ENCODE results near the gene IL6R. TPM values are rescaled to one million over a fixed set of nuclear protein-coding genes. Genes with fewer than 3 reads are reported as not detected.

Gene IL6R
- total RNA-seq, 4 donors from 2014 or later, result 24.4 to 39.4 (median 27.8) TPM

DNA sequence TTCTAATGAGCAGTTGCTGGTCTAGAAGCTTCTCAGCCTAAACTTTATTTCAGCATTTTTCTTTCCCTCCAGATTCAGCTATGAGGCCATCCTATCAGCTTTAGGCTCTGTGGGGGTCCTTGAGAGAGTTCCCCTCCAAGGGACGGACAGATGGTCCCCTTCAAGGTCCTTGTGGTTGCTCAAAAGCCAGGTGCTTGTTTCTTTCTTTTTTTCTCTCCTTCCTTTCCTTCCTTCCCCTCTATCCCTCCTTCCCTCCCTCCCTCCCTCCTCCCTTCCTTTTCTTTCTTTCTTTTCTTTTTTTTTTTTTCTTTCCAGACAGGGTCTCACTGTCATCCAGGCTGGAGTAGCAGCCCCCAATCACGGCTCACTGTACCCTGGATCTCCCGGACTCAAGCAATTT, 1.2 kb upstream of the IL6R start:
- TF ChIP-seq, protein P1, sequence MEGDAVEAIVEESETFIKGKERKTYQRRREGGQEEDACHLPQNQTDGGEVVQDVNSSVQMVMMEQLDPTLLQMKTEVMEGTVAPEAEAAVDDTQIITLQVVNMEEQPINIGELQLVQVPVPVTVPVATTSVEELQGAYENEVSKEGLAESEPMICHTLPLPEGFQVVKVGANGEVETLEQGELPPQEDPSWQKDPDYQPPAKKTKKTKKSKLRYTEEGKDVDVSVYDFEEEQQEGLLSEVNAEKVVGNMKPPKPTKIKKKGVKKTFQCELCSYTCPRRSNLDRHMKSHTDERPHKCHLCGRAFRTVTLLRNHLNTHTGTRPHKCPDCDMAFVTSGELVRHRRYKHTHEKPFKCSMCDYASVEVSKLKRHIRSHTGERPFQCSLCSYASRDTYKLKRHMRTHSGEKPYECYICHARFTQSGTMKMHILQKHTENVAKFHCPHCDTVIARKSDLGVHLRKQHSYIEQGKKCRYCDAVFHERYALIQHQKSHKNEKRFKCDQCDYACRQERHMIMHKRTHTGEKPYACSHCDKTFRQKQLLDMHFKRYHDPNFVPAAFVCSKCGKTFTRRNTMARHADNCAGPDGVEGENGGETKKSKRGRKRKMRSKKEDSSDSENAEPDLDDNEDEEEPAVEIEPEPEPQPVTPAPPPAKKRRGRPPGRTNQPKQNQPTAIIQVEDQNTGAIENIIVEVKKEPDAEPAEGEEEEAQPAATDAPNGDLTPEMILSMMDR (IDR thresholded peaks at IDR 0.05; ENCODE audit: low read depth), result no peak

DNA sequence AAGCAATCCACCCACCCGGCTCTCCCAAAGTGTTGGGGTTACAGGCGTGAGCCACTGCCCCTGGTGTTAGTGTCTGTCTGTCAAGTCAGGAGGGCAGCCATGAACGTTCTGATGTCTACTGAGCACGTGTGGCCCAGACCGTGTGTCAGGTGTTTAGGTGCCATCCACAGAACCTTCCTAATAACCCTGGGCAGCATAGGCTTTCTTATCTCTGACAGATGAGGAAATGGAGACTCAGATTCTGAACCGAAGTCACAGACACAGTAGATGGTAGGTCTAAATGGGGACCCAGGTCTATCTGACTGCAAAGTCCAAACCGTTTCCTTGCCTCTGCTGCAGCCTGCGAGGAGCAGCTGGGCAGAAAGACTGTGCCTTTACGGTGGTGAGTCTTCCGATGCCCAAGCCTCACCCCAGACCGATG, 622 bp upstream of the IL6R start:
- TF ChIP-seq, protein P1 (IDR thresholded peaks at IDR 0.05; ENCODE audit: low read depth), result no peak

GRCh38 chr1:154405747-154406571, 816 bp downstream of the IL6R start:
- TF ChIP-seq, protein P1 (IDR thresholded peaks at IDR 0.05; ENCODE audit: low read depth), result no peak

GRCh38 chr1:154406572-154406879, 1.4 kb downstream of the IL6R start:
- TF ChIP-seq, protein P1 (IDR thresholded peaks at IDR 0.05; ENCODE audit: low read depth), result no peak

DNA sequence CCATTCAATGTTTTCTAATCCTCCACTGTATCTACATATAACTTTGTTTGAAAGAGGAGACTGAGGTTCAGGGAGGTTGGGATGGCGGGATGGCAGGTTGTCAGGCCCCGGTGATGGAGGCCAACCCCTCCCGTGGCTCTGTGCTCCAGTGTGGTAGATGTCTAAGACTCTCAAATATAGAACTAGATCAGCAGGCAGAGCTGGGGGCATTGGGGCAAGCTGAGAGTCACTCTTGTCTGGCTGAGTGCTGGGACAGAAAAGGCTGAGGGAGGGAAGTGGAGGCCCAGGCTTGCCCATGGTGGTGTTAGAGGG, 1.7 kb downstream of the IL6R start:
- TF ChIP-seq, protein P1 (IDR thresholded peaks at IDR 0.05; ENCODE audit: low read depth), result no peak

DNA sequence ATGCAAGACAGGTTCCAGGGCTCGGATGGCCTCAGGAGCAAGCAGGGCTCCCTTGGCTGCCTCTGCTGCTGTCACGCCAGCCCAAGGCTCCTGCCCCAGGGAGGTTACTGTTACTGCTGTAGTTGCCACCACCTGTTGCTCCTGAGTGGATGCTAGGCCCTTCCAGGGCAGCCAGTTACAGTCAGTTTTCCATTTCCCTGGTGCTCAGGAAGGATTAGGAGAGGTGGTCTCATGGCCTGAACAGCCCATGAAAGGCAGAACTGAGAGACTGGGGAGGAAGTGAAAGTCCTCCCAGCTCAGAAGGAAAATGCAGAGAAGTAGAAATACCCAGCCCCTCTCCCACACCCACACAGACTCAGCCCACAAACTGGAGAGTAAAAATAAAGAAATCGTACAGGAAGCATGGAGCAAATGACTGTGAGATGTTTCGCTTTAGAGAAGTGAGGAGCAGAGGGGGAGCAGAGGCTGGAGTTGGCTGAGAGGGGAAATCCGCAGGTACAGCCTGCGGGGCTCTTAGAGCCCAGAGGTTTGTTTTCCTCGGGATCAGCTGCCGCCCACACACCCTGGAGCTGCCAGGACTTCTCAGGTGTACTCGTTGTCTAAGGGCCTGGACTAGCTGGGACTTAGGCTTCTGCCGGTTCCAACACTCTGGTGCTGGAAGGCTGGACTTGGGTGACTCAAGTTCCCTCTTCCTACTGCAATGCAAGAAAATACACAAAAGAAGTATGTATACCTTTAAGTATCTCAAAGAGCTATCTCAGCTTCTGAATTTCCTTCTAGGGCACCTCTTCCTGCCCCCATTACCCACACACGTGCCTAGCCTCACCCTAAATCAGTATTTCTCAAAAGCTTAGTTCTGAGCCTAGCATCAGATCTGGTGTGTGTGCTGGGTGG, 2.3 kb downstream of the IL6R start:
- TF ChIP-seq, protein P1 (IDR thresholded peaks at IDR 0.05; ENCODE audit: low read depth), result no peak

- TF ChIP-seq, protein P1 (IDR thresholded peaks at IDR 0.05; ENCODE audit: low read depth), result no peak
Measured at GRCh38 chr1:154408174-154408777, 3.1 kb downstream of the IL6R start.
